HG03097 (cell line): ENCODE results near the gene TMEM120A.

ENCODE experiments used
- ATAC-seq: cut with Tn5 transposase; IDR thresholded peaks from one replicate; pipeline ENCODE4 v1.9.1; 2021; ENCODE audit not compliant: unreplicated experiment, low FRiP score

TMEM120A gene

DNA sequence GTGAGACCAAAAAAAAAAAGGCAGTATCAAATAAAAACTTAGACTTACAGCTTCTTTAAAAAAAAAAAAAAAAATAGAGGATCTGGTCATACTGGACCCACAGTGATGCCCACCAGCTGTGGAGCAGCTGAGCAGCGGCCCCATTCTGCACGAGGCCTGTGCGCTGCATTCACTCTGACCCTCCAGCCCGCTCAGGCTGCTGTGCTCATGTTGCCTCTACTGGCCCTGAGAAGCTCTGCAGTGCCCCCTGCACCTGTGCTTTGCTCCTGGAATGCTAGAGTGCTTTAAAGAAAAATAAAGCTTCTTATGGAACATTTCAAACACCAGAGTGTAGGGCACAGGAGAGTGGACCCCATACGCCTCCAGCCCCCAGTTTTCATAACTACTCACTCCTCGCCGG, 33.2 kb downstream of the TMEM120A start:
- ATAC-seq, result no peak

DNA sequence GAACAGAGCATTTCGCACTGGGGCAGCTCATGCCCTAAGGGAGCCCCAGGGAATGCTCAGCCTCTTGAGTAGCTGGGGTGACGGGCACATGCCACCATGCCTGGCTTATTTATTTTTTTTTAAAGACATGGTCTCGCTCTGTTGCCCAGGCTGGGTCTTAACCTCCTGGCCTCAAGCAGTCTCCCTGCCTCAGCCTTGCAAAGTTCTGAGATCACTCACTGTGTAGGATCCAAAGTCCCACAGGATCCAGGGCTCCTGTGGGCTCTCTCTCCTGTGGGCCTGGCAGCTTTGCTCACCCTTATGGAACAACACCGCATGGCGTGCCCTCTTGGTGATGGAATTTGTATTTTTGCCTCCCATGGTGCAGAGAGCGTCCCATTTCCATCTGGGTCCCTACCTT, 34.0 kb downstream of the TMEM120A start:
- ATAC-seq, result no peak

DNA sequence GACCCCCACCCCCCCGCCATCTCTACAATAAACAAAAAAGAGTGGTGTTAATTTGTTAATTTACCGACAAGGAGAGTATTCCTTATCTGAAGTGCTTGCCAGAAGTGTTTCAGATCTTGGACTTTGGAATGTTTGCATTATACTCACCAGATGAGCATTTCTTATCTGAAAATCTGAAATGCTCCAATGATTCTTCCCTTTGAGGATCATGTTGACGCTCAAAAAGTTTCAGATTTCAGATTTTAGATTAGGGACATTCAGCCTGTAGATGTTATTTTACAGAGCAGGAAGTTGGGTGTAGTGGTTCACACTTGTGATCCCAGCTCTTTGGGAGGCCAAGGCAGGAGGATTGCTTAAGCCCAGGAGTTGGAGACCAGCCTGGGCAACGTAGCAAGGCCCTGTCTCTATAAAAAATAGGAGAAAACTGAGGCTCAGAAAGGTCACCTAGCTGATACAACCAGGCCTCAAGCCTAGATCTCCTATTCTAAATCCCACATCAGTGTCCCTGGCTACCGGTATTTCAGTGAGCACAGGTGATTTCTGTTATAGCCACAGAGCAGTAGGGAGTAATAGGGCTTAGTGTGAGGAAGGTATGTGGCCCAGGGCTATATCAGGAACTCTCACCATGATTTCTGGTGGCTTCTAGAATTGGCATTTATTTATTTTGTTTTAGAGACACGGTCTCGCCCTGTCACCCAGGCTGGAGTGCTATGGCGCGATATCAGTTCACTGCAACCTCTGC, 35.4 kb downstream of the TMEM120A start:
- no peak for ATAC-seq

DNA sequence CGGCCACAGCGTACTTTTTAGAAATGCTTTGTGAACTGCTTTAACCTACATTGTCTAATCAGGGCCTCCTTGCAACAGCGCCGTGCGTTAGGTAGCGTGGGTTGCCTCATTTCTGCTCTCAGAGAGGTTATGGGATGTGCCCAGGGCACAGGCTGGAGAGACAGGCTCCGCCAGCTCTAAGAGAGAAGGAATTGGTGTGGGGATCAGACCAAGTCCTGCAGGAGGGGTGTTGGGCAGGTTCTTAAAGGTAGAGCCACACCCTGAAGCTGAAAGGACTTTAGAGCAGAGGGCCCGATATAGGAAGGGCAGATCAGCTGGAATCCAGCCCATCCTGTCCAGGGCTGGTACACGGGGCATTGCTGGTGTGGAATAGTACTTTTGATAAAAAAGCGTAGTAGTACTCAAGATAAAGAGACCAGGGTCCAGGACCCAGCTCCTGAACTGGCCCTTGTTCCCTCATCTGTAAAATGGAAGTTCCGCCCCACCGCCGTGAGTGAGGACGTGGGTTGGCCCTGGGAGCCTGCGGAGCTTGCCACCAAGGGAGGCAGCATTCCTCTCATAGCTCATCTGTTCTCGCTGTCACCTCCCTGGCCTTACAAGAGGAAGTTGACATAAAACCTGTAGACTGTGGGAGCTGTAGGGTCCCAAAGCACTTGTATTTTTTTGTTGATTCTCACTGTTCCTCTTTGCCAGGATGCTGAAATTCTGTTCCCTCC, 37.2 kb downstream of the TMEM120A start:
- ATAC-seq, result no peak

DNA sequence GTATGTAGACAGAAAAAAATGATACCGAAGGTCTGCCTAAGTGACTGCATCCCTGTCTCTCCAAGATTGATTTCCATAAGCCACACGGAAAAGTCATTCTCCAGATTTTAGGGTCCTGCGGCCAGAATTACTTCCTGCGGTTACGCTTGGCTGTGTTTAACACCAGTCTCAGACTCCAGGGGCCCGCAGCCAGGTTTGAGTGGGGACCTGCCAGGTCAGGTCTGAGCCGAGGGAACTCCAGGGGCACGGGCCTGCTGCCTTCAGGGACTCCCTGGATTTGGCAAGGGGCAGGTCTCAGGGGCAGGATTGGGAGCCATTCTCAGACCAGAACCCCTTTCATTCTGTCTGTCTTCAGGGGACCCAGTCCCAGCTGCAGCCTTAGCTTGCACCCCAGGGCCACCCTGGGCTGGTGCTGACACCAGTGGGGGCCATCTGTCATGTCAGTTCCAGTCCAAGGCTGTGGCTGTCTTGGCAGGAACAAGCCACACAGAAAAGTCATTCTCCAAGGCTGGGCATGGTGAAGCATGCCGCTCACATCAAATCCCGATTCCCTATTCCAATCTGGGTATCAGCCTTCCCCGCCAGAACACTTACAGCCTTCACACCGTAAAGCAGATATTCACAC, 39.0 kb downstream of the TMEM120A start:
- no peak for ATAC-seq

DNA sequence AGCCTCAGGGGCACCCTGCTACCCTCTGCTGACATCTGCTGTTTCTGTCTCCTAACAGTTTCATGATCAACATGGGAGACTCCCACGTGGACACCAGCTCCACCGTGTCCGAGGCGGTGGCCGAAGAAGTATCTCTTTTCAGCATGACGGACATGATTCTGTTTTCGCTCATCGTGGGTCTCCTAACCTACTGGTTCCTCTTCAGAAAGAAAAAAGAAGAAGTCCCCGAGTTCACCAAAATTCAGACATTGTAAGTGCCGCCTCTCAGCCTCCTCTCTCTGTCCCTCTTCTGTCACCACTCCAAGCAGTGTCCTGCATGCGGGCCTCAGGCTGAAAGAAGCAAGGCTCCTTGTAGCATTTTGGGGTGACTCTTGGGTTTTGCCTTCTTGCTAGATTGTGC, 40.5 kb downstream of the TMEM120A start:
- ATAC-seq, result no peak

DNA sequence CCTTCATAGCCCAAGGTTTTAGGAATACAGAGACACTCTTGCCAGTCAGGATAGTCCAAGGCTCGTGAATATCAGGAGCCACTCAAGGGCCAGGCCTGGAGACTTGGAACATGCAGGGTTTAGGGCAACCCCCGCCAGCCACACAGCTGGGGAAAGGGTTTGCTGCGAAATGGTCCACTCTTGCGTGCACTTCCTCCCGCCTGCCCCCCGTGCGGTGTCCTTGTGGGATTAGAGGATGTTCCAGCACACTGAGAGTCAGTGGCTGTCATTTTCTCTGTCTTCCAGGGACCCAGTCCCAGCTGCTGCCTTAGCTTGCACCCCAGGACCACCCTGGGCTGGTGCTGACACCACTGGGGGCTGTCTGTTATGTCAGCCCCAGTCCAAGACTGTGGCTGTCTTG, 41.0 kb downstream of the TMEM120A start:
- no peak for ATAC-seq

DNA sequence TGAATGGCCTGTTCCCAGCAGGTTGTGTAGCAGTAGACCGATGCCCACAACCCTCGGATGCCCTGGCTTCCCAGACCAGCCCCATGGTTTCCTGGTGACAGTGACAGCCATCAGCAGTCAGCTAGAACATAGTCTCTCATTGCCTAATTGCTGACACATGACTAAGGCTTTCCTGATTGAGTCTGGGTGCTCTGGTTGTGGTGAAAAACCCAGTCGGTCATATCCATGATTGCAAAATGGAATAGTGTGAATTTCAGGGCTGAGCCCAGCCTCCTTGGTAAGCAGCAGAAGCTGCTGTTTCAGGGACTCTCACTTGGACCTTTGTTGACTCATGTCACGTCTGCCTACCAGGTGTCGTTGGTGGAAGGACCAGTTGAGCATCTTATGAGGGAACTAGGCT, 42.9 kb downstream of the TMEM120A start:
- ATAC-seq, result no peak

DNA sequence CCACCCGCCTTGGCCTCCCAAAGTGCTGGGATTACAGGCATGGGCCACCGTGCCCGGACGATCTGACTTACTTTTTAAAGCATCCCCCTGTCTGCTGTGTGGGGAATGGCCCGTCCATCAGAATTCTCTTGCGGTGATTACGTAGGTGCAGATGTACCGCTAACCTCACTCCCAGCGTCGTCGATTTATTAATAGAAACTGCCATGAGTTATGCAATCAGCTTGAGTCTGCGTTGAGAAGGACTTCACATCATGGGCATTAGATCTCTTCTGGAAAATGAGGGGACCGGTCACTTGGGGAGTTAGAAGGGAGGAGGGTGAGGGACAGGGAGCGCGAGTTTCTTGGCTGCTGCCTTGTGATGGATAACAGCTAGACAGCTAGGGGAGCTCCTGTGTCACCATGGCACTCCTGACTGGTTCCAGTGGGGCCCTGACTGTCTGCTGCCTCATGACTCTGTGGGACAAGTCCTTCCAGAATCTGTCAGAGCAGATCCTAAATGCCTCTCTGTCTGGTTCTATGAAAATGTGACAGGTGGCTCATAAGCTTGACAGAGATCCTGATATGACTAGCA, 44.2 kb downstream of the TMEM120A start:
- no peak for ATAC-seq

DNA sequence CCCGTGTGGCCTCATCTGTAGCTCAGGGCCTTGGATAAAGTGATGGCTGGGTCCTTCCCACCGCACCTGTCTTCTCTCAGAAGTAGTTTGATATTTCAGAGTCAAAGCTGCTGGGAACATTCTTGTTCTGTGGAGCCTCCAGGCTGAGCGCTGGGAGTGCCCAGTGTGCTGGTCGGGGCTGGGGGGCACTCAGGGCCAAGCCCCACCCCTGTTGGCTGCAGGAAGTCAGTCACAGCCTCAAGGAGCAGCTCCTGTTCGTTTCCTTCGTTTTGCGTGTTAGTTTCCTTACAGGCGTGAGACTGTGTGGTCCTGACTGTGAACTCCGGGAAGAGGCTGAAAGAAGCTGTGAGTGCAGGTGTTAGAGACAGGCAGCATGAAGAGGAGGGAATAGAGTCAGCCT, 46.2 kb downstream of the TMEM120A start:
- no peak for ATAC-seq

DNA sequence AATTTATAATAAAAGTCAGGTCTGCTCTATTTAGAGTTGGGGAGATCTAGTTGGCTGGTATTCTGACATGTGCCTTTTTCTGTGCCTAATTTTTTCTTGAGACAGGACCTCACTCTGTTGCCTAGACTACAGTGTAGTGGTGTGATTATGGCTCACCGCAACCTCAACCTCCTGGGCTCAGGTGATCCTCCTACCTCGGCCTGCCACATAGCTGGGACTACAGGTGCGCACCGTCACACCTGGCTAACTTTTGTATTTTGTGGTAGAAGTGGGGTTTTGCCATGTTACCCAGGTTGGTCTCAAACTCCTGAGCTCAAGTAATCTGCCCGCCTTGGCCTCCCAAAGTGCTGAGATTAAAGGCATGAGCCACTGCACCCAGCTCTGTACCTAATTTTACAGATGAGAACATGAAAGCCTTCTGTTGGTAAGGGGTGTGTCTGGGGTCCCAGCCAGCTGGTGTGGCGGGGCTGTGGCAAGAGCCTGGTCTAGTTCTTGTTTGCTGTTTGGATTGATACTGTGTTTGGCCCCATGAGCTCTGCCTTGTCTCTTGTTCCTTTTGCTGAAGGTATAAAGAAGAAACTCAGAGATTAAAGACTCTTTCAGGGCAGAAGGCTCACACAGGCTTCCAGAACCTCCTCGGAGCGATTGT, 48.1 kb downstream of the TMEM120A start:
- ATAC-seq, result no peak

DNA sequence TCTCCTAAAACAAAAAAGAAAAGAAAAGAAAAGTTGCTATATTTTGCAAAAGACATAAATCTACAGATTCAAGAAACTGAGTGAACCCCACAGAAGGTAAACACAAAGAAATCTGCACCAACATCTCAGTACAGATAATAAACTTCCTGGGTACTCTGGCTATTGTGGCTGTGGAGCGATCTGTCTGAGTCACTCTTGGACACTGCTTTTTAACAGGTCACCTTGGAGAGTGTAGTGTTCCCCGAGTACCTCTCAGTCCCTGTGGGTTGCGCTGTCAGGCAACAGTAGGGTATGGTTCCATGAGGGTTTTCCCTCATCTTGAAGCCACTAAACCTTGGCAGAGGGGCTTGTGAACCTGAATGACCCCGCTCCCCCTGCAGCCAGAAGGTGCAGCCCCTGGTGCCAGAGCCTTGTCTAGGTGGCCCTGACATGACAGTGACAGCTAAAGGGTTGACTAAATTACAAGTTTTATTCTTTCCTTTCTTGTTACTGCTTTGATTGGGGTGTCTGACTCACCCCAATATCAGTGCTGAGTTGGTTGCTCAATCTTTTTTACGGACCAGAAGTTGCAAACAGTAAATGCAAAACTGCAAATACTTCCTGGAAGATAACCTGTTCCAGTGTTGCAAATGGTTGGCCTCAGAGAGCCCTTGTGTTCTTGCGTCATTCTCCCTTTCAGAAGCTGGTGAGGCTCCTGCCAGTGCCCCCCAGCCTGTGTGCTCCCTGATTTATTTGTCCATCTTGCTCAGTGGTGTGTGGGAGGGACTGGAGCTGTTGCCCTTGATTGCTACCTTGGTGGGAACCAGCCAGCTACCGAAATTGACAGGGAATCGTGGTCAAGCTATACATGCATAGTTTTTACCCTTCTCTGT, 48.9 kb downstream of the TMEM120A start:
- no peak for ATAC-seq

DNA sequence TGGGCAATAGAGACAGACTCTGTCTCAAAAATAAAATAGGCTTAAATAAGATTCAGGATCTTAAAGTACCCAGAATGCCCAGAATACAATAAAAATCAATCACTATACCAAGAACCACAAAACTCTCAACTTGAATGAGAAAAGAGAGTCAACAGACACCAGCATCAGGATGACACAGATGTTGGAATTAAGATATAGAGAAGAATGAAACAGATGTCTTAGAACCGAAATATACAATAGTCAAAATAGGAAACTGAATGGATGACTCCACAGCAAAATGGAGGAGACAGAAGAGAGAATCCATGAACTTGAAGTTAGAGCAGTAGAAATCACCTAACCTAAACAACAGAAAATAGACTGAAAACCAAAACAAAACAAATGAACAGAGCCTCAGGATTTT, 49.9 kb downstream of the TMEM120A start:
- ATAC-seq, result no peak

DNA sequence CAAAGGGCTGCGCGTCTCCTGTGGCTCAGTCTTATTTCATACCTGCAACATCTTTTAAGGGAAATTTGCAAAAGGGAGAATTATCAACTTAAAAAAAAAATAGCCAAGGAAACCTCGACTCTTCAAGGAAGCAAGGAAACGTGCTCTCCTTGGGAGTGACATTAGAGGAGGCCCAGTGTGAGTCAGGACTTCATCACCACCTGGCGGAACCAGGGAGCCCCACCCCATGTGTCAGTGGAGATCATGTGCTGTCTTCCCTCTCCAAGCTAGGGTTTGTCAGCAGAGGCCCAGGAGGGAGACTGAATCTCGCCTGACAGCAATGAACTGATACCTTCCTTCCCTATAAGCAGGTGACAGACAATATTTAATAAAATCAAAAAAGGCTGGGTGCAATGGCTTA, 50.5 kb downstream of the TMEM120A start:
- no peak for ATAC-seq

DNA sequence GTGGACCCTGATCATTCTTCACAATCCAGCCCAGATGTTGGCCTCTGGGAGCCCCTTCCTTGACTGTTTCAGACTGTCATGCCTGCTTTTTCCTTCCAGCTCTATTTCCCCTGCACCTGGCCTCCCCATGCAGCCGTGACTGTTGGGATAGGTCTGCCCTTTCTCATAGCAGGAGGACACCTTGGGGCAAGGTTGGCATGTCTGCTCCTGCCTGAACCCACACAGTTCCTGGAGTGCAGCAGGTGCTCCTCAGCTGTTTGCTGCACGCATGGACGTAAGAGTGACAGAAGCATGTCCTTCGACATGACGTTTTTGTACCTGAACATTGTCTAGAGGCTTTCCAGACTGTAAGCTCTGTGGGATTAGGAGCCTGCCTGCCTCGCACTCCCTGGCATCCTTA, 55.5 kb downstream of the TMEM120A start:
- ATAC-seq, result no peak

DNA sequence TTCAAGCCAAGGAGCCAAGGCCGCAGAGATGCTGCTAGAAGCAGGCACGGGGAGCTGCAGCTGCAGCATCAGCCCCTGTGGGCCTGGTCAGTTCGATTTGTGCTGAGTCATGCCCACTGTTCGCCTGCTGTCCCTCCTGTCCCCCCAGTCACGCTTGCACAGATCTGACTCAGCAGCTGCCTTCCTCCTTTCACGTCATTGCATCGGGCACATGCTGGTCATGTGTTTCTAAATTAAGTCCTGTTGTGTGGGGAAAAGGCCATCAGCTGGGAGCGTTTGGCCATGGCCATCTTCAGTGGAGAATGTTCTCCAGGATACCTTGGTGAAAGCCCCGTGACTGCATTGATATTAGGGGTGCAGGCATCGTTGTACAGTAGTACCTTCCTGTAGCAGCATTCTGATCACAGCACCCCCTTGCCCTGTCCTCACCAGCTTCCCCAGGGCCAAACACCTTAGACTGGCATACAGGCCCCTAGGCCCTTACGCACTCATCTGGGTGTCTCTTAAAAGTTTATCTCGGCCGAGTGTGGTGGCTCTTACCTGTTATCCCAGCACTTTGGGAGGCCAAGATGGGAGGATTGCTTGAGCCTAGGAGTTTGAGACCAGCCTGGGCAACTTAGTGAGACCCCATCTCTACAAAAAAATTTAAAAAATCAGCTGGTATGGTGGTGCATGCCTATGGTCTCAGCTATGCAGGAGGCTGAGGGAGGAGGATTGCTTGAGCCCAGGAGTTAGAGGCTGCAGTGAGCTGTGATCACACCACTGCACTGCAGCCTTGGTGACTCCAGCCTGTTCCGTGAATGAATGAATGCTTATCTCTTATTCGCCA, 56.2 kb downstream of the TMEM120A start:
- no peak for ATAC-seq
